SK-N-SH treated with all-trans-retinoic acid at 6 μM for 48 hours (cell line): ENCODE data around the gene SOX5.

Experiments
- BACH2 ChIP-seq: fragments of 250-450 bp; sonication (Bioruptor Pico); IDR thresholded peaks from 2 replicates; pipeline ENCODE4 v1.9.0; 2021; ENCODE audit warnings: mild to moderate bottlenecking, borderline replicate concordance
- GLIS3 ChIP-seq: fragments of 250-450 bp; sonication (Bioruptor Pico); IDR thresholded peaks from 2 replicates; pipeline ENCODE4 v1.5.0; 2020; ENCODE audit warnings: mild to moderate bottlenecking, moderate library complexity
- ISL1 ChIP-seq: fragments of 250-450 bp; sonication (Bioruptor Pico); IDR thresholded peaks from 2 replicates; pipeline ENCODE4 v2.1.2; 2022; ENCODE audit warnings: mild to moderate bottlenecking, moderate library complexity
- OSR1 ChIP-seq: fragments of 250-450 bp; sonication (Bioruptor Pico); IDR thresholded peaks from 2 replicates; pipeline ENCODE4 v1.8.0; 2022; ENCODE audit warnings: moderate library complexity, mild to moderate bottlenecking, inconsistent platforms
- RARB ChIP-seq: fragments of 250-450 bp; sonication (Bioruptor Pico); IDR thresholded peaks from 2 replicates; pipeline ENCODE4 v1.8.0; 2021; ENCODE audit warnings: mild to moderate bottlenecking, moderate library complexity
- SNAI2 ChIP-seq: fragments of 250-450 bp; sonication (Bioruptor Pico); IDR thresholded peaks from 2 replicates; pipeline ENCODE4 v1.5.0; 2020; ENCODE audit warnings: mild to moderate bottlenecking, moderate library complexity
- ZC3H10 ChIP-seq: fragments of 250-450 bp; sonication (Bioruptor Pico); IDR thresholded peaks from 2 replicates; pipeline ENCODE4 v1.5.1; 2021; ENCODE audit warnings: mild to moderate bottlenecking, moderate library complexity
- ZFP3 ChIP-seq: fragments of 250-450 bp; sonication (Bioruptor Pico); IDR thresholded peaks from 2 replicates; pipeline ENCODE4 v1.5.0; 2020; ENCODE audit warnings: mild to moderate bottlenecking, moderate library complexity
- ZFP30 ChIP-seq: fragments of 450-650 bp; formaldehyde crosslinking; IDR thresholded peaks from 2 replicates; pipeline ENCODE4 v1.5.0; 2022; ENCODE audit warnings: mild to moderate bottlenecking, moderate library complexity
- TF ChIP-seq, protein P1 (sequence below): fragments of 250-450 bp; sonication (Bioruptor Pico); IDR thresholded peaks from 2 replicates; pipeline ENCODE4 v1.8.0; 2020; ENCODE audit warnings: mild to moderate bottlenecking, moderate library complexity, borderline replicate concordance
- TF ChIP-seq, protein P2 (sequence below): fragments of 250-450 bp; sonication (Bioruptor Pico); IDR thresholded peaks from 2 replicates; pipeline ENCODE4 v1.8.0; 2021; ENCODE audit warnings: low read depth, mild to moderate bottlenecking, moderate library complexity, borderline replicate concordance
- TF ChIP-seq, protein P3 (sequence below): fragments of 250-450 bp; sonication (Bioruptor Pico); IDR thresholded peaks from 2 replicates; pipeline ENCODE4 v1.5.1; 2020; ENCODE audit warnings: low read depth, mild to moderate bottlenecking, moderate library complexity

DNA sequence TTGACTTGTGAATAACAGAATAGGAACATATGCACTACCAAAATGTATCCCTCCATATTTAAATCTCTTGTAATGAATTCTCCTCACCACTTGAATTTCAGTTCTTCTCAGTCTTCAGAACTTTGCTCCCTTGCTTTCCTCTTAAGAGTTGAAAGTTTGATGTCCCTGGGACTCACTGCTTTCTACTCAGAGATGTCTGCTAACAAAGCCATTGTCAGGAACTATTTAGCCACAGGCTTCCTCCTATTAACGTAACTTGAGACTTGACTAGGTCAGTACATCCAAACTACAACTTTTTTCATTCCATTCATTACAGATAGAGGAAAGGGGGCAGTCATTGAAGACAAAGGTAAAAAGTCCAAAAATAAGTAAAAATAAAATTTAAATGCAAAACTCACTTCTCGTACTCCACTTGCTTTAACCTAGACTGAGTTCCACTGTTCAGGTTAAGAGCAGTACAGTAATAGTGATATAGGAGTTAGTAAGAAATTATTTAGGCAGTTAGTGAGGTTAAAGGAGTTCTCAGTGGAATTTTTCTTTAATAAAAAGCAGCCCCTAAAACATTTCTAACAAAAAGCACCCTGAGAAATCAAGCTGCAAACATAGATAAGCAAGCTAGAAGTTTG is 364.2 kb downstream of the SOX5 start:
- no peak for TF ChIP-seq BACH2 (CRISPR knock-in tag)
- TF ChIP-seq, protein P1, sequence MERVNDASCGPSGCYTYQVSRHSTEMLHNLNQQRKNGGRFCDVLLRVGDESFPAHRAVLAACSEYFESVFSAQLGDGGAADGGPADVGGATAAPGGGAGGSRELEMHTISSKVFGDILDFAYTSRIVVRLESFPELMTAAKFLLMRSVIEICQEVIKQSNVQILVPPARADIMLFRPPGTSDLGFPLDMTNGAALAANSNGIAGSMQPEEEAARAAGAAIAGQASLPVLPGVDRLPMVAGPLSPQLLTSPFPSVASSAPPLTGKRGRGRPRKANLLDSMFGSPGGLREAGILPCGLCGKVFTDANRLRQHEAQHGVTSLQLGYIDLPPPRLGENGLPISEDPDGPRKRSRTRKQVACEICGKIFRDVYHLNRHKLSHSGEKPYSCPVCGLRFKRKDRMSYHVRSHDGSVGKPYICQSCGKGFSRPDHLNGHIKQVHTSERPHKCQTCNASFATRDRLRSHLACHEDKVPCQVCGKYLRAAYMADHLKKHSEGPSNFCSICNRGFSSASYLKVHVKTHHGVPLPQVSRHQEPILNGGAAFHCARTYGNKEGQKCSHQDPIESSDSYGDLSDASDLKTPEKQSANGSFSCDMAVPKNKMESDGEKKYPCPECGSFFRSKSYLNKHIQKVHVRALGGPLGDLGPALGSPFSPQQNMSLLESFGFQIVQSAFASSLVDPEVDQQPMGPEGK, result no peak
- TF ChIP-seq ZFP3 (CRISPR knock-in tag), result no peak
- TF ChIP-seq ZFP30 (CRISPR knock-in tag), result no peak
- TF ChIP-seq OSR1 (CRISPR knock-in tag), result no peak
- no peak for TF ChIP-seq GLIS3 (CRISPR knock-in tag)
- TF ChIP-seq ISL1 (CRISPR knock-in tag), result no peak
- TF ChIP-seq ZC3H10 (CRISPR knock-in tag), result no peak
- no peak for TF ChIP-seq RARB
- no peak for TF ChIP-seq SNAI2 (CRISPR knock-in tag)
- TF ChIP-seq, protein P2, sequence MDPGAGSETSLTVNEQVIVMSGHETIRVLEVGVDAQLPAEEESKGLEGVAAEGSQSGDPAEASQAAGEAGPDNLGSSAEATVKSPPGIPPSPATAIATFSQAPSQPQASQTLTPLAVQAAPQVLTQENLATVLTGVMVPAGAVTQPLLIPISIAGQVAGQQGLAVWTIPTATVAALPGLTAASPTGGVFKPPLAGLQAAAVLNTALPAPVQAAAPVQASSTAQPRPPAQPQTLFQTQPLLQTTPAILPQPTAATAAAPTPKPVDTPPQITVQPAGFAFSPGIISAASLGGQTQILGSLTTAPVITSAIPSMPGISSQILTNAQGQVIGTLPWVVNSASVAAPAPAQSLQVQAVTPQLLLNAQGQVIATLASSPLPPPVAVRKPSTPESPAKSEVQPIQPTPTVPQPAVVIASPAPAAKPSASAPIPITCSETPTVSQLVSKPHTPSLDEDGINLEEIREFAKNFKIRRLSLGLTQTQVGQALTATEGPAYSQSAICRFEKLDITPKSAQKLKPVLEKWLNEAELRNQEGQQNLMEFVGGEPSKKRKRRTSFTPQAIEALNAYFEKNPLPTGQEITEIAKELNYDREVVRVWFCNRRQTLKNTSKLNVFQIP (CRISPR knock-in tag), result no peak
- TF ChIP-seq, protein P3, sequence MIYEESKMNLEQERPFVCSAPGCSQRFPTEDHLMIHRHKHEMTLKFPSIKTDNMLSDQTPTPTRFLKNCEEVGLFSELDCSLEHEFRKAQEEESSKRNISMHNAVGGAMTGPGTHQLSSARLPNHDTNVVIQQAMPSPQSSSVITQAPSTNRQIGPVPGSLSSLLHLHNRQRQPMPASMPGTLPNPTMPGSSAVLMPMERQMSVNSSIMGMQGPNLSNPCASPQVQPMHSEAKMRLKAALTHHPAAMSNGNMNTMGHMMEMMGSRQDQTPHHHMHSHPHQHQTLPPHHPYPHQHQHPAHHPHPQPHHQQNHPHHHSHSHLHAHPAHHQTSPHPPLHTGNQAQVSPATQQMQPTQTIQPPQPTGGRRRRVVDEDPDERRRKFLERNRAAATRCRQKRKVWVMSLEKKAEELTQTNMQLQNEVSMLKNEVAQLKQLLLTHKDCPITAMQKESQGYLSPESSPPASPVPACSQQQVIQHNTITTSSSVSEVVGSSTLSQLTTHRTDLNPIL, result no peak
